GM18505 (cell line): ENCODE results near the gene BAG2.

Experiments
- ATAC-seq: cut with Tn5 transposase; IDR thresholded peaks from one replicate; pipeline ENCODE4 v1.9.1; 2021; ENCODE audit not compliant: unreplicated experiment
- POLR2A ChIP-seq: IDR thresholded peaks from 4 replicates; pipeline ENCODE4 v1.6.1; 2011; ENCODE audit warnings: borderline replicate concordance; ENCODE audit not compliant: insufficient read depth, insufficient read length; ENCODE audit errors: extremely low read depth

The BAG2 gene

DNA sequence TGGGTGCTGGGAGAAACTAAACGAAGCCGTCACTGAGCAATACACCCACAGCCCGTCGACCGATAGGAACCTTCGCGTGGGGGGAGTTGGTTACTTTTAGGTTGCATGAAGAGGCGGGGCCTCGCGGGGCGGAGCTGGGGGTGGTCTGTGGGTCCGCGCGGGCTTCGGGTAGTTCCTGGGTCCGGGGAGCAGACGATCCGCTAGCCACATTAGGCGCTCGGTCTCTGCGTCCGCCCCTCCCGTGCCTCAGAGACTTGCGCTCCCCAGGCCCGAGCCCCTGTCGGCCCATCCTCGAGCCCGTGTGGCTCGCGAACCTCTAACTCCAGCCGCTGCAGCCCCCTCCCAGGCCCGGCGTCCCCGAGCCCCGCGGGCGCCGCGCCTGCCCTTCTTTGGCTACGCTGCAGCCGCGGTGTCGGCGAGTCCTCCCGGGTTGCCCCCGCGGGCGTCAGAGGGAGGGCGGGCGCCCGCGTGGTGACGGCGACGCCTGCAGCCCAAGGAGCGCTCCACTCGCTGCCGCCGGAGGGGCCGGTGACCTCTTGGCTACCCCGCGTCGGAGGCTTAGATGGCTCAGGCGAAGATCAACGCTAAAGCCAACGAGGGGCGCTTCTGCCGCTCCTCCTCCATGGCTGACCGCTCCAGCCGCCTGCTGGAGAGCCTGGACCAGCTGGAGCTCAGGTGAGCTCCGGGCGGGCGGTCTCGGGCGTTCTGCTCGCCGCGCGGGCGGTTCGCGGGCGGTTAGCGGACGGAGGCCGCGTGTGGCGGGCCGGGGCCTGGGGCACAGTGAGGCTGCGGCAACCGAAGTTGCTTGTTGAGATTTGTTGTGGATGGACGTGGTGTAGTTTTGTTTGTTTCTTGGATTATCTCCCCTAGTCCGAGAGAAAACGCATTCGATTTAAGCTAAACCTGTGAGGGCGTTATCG, at the start of gene BAG2:
Gene BAG2, plus strand, starts transcription at position 191 of the 920 bp plus-strand sequence. Its CDS starts 372 bp downstream, at position 563.
- TF ChIP-seq POLR2A: peak; percentile 94
- ATAC-seq: peak; percentile 88

DNA sequence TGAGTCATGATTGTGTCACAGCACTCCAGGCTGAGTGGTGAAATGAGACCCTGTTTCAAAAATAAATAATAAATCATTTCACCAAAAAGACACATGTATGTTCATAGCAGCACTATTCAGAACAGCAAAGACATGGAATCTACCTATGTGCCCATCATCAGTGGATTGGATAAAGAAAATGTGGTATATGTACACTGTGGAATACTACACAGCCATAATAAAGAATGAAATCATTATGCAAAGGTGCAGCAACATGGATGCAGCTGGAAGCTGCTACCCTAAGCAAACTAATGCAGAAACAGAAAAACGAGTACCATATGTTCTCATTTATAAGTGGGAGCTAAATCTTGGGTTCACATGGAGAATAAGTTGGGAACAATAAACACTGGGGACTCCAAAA, 49.0 kb upstream of the BAG2 start:
- TF ChIP-seq POLR2A: no peak
- ATAC-seq: no peak

DNA sequence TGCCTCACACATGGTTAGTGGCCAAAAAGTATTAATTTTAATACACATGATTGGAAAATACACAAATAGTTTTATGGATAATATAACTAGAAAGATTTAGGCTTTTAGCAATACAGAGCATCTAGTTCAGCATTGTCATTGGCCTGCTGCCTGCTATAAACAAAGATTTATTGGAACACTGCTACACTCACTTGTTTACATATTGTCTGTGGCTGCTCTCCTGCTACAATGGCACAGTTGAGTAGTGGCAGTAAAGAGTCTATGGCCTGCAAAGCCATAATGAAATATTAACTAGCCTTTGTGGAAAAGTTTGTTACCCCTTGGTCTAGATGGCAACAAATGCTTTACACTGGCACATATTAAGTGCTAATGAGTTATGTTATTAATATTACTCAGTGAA, 44.4 kb upstream of the BAG2 start:
- no peak for TF ChIP-seq POLR2A
- ATAC-seq: no peak

DNA sequence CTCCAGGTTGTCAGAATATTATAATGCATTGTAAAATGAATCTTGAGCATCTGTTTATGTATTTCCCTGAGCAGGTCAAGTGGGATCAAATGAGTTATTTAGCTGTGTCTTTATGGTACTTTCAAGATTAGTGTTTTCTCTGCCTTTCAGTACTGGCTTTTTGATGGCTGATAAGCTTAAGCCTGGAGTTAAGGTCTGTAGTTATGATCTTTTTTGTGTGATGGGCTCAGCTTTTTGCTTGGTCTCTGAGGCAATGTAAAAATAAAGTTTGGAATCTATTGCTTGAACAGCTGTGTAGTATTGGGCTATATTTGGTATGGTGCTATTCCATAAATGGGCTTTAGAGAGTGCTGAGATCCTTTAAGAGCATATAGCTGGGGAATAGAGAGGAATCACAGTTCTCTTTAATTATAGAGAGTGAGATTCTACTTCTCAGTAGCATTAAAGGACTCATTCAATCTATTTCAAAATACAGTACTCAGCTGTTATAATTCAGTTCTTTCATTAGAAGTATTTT, 41.4 kb upstream of the BAG2 start:
- no peak for ATAC-seq
- no peak for TF ChIP-seq POLR2A

DNA sequence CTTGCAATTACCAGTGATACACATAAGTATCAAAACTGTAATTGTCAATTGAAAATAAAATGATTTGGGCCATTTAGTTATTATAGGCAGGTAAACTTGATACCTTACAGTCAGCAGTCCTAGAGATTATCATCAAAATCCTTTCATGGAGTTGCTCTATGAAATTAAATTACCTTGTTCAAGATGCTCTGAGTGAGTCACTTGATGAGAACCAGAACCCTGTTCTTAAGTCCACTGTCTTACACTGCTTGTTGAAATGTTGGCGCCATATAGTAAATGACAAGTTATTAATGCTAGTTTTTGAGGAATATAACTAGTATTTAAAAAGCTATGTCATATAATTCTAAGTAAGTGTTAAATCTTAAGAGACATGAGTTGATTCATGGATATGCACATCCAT, 37.2 kb upstream of the BAG2 start:
- ATAC-seq: no peak
- no peak for TF ChIP-seq POLR2A

DNA sequence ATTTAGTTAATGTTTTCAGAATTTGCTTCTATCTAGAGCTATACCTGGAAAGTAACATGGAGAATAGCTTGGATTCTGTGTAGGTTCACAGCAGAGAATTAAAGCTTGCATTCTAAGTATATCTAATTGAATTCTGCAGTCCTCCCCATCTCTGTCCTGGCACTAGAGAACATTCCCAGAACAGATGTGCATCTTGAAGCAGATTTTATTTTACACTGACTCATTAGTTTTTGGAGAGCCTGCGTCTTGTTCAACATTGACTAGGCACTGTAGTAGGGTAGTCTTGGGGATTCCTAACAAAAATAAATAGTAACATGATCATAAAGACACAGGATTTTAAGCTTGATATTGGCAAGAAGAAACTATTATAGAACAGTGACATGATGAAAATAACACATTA, 36.2 kb upstream of the BAG2 start:
- TF ChIP-seq POLR2A: no peak
- no peak for ATAC-seq

DNA sequence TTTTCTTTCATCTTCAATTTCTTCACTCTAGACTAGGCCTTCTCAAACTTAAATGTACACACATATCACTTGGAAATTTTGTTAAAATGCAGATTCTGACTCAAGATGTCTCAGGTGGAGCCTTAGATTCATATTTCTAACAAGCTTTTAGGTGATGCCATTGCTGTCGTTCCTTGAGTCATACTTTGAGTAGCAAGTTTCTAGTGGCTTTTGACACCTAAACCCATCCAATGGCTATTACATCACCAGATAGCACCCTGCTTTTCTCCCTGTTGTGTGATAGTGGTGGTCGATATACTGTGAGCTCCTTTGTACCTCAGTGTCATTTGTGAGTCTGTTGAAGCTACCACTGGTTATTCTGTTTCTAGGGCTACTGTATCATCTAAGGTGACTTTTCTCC, 34.8 kb upstream of the BAG2 start:
- no peak for TF ChIP-seq POLR2A

DNA sequence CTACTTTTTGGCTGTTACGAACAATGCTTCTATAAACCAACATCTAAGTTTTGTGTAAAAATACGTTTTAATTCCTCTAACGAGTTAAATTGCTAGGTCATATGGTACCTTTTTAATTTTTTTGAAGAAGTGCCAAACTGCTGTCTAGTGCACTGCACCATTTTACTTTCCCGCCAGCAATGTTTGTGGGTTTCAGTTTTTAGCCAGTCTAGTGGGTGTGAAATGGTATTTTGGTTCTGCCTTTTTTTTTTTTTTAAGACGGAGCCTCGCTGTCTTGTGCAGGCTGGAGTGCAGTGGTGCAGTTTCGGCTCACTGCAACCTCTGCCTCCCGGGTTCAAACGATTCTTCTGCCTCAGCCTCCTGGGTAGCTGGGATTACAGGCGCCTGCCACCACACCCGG, 34.1 kb upstream of the BAG2 start:
- no peak for TF ChIP-seq POLR2A
- no peak for ATAC-seq

More for the DNA sequence above, 34.8 kb upstream of the BAG2 start:
- ATAC-seq: no peak

DNA sequence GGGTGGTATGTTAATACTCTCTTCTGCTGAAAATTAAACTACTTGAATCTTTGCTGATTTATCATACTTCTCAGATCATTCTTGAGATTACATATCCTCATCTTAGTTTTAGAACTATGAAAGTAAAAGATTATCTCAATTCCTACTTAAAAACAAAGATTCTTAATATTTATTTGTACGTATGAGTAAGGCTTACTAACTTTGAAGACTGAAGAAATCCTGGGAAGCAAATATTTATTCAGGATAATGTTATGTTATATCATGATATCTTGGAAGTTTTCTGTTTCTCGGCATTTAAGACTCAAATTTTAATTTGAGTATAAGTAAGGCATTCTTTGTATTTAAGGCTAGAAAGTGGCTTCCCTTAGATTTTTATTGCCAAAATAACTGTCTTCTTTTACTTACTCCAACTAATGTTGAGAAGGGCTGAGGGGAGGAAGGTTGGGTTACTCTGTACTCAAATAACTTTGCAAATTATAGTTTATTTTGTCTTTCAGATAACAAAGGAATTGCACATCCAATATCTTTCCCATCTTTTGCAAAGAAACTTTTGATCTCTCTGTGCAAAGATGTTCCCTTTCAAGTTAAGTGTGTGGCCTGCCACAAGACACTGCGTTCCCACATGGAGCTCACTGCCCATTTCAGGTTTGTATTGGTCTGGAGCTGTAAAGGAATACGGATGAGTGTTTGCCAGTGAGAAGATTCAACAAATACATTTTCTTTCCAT, 30.5 kb upstream of the BAG2 start:
- no peak for TF ChIP-seq POLR2A
- no peak for ATAC-seq

DNA sequence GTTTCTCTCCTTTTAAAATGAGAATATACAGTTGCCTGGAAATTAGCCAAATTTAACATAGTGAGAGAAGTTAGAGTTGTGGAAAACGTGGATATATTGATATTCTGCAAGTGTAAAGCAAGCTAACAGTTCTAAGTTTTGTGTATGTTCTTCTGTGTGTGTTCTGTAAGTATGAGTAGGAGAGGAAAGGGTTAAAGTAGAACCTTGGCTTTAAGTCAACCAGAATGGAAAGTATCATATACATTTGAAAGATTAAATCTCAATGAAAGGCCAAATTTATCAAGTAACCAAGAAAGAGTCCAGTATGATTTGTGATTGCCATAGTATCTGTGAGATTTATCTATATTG, 30.0 kb upstream of the BAG2 start:
- no peak for ATAC-seq
- TF ChIP-seq POLR2A: no peak

DNA sequence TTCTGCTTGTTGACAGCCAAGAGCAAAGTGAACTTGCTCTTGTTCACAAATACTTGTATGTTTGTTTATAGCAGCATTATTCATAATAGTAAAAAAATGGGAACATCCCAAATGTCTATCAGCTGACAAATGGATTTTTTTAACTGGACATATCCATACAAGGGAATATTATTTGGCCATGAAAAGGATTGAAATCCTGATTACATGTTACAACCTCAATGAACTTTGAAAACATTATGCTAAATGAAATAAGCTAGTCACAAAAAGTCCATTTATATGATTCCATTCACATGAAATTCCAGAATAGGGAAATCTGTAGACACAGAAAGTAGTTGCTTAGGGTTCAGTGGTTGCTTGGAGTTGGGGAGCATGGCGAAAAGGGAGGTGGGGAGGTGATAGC, 28.4 kb upstream of the BAG2 start:
- TF ChIP-seq POLR2A: no peak
- no peak for ATAC-seq

DNA sequence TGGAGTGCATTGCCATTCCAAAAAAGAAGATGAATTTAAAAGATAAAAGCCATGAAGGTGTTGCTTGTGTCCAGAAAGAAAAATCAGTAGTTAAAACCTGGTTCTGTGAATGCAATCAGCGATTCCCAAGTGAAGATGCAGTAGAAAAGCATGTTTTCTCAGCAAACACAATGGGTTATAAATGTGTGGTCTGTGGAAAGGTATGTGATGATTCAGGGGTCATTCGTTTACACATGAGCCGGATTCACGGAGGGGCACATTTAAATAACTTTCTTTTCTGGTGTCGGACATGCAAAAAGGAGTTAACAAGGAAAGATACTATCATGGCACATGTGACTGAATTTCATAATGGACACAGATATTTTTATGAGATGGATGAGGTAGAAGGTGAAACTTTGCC, 24.7 kb upstream of the BAG2 start:
- TF ChIP-seq POLR2A: no peak
- ATAC-seq: no peak

DNA sequence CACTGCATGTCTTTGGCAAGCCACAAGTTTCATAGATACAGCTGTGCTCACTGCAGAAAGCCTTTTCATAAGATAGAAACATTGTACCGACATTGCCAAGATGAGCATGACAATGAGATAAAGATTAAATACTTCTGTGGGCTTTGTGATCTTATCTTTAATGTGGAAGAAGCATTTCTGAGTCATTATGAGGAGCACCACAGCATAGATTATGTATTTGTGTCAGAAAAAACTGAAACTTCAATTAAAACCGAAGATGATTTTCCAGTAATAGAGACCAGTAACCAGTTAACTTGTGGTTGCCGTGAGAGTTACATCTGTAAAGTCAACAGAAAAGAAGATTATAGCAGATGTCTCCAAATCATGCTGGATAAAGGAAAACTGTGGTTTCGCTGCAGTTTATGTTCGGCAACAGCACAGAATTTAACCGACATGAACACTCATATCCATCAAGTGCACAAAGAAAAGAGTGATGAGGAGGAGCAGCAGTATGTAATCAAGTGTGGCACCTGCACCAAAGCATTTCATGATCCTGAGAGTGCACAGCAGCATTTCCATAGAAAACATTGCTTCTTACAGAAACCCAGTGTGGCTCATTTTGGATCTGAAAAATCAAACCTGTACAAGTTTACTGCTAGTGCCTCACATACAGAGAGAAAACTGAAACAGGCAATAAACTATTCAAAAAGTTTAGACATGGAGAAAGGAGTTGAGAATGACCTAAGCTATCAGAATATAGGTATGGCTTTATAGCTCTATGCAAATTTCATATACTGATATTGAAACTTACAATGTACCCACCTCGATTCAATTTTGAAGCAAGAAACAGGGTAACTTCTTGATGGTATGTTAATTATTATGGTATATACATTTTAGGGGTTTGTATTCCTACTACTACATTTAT, 23.9 kb upstream of the BAG2 start:
- no peak for ATAC-seq
- no peak for TF ChIP-seq POLR2A
